Measurements from ENCODE around the gene DNAH3. TPM values are rescaled to one million over a fixed set of nuclear protein-coding genes. Genes with fewer than 3 reads are reported as not detected.
"Not testable (repeated sequence)": the region's sequence is repeated elsewhere in the genome, so short reads cannot be mapped to it uniquely, and the experiment has no call there.

Gene DNAH3
- total and polyA plus RNA-seq, 10 donors: 0.02 to 0.03 TPM; not detected in 8

DNA sequence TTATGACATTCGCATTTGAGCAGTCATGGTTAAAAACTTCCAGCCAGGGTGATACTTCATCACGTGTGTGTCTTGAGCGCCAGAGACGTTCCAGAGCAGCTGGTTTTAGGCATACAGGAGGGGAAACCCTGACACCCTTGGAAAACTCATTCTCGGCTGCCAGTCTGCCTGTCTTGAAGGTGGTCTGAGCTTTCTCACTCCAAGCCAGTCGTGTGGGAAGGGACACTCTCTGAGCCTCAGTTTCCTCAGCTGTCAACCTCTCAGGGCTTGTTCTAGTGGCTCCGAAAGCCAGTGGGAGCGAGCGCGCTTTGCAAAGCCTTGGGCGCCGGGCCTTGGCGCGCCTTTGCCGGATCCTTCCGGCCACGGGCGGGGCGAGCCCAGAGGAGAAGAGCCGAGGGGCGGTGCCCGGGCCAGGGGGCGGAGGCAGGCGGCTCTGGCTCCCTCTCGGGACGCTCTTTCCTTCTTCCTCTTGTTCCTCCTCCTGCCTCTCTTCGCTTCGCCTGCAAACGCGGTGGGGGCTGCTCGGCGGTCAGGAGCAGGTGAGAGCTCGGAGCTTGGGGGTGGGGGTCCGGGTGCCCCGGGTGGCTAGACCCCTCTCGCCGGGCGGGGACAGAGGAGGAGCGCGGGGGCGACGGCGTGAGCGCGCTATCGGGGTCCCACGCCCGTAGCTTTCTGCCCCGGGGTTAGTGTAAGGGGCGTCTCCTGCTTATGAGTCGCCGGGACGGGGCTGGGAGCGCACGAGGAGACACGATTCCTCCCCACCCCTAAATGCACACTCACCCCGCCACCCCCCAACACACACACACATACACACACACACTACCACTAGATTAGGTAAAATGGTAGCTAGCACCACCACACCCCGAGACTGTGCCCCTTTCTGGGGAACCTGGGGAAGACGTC, 7.8 kb upstream of the DNAH3 start, which contains the start of gene LDAF1:
Gene LDAF1, plus strand, starts transcription at position 467 of the 903 bp plus-strand sequence. CDS start 2,509 bp downstream, outside the sequence.
- peaks cover 0 to 26% (median 3%) of the 10 kb centered on the region in 6 donors for H3K36me3 ChIP-seq
- DNase-seq: peak; percentile 97
- peak within 1 kb of the TSS; percentile 6 to 85 (median 64) for H3K27ac ChIP-seq
- no peaks in the 10 kb centered on the region for H3K27me3 ChIP-seq (replicated peaks in 1 of 7)
- intact Hi-C loops (cut with DNase I; ENCODE audit: low total_unique reads): loop anchor here (10.0 kb wide), 2 partner anchors 146 to 1166 kb away; no protein-coding TSS in a partner anchor
- 1 to 3% (median 1%) methylated on average over 39 to 59 of the region's 59 CpGs for WGBS, 5 donors
- TF ChIP-seq POLR2A (IDR thresholded peaks at IDR 0.05) (no peak), POLR2AphosphoS5 (IDR thresholded peaks at IDR 0.05) (peak; percentile 60 to 84 (median 80))
- TF ChIP-seq, protein P1, sequence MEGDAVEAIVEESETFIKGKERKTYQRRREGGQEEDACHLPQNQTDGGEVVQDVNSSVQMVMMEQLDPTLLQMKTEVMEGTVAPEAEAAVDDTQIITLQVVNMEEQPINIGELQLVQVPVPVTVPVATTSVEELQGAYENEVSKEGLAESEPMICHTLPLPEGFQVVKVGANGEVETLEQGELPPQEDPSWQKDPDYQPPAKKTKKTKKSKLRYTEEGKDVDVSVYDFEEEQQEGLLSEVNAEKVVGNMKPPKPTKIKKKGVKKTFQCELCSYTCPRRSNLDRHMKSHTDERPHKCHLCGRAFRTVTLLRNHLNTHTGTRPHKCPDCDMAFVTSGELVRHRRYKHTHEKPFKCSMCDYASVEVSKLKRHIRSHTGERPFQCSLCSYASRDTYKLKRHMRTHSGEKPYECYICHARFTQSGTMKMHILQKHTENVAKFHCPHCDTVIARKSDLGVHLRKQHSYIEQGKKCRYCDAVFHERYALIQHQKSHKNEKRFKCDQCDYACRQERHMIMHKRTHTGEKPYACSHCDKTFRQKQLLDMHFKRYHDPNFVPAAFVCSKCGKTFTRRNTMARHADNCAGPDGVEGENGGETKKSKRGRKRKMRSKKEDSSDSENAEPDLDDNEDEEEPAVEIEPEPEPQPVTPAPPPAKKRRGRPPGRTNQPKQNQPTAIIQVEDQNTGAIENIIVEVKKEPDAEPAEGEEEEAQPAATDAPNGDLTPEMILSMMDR (IDR thresholded peaks at IDR 0.05 in 8 of 11, conservative IDR thresholded peaks at IDR 0.05 in 3 of 11): no peak
- H3K4me1 ChIP-seq: peaks cover 9 to 44% (median 28%) of the 10 kb centered on the region in 6 donors
- H3K4me3 ChIP-seq: peak within 1 kb of the TSS; percentile 70 to 97 (median 81)
- no peaks in the 10 kb centered on the region for H3K9me3 ChIP-seq

DNA sequence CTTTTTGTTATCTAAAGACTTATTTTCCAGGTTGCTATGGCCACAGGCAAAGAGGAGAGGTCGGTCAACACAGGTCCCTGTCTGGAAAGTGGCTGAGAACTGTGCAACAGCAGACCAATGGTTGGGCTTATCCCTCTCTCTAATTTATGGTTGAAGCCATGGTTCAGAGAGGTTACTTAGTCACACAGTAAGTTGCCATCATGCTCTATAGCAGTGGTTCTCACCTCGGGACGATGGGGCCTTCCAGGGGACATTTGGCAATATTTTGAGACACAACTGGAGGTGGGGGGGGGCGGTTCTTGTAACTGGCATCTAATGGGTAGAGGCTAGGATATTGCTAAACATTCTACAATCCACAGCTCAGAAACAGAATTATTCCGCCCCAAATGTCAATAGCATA, 7.0 kb upstream of the DNAH3 start:
- 50 to 81% (median 63%) methylated on average over 5 of the region's 5 CpGs for whole genome bisulfite sequencing, 5 donors
- no peaks in the 10 kb centered on the region for H3K9me3 ChIP-seq
- peaks cover 0 to 18% (median under 1%) of the 10 kb centered on the region in 6 donors for H3K36me3 ChIP-seq
- TF ChIP-seq POLR2A (IDR thresholded peaks at IDR 0.05) (no peak), POLR2AphosphoS5 (IDR thresholded peaks at IDR 0.05) (no peak)
- TF ChIP-seq, protein P1 (IDR thresholded peaks at IDR 0.05 in 8 of 11, conservative IDR thresholded peaks at IDR 0.05 in 3 of 11): no peak
- peaks cover 9 to 39% (median 28%) of the 10 kb centered on the region in 6 donors for H3K4me1 ChIP-seq
- H3K27me3 ChIP-seq (replicated peaks in 1 of 7): no peaks in the 10 kb centered on the region
- intact Hi-C loops (cut with DNase I; ENCODE audit: low total_unique reads): loop anchor here (10.0 kb wide), 2 partner anchors 147 to 1167 kb away; no protein-coding TSS in a partner anchor
- DNase-seq: no peak
- peak overlapping the region in 1 of 8 donors; percentile 97 for H3K4me3 ChIP-seq
- peak overlapping the region in 5 of 8 donors; percentile 52 to 85 (median 74) for H3K27ac ChIP-seq

DNA sequence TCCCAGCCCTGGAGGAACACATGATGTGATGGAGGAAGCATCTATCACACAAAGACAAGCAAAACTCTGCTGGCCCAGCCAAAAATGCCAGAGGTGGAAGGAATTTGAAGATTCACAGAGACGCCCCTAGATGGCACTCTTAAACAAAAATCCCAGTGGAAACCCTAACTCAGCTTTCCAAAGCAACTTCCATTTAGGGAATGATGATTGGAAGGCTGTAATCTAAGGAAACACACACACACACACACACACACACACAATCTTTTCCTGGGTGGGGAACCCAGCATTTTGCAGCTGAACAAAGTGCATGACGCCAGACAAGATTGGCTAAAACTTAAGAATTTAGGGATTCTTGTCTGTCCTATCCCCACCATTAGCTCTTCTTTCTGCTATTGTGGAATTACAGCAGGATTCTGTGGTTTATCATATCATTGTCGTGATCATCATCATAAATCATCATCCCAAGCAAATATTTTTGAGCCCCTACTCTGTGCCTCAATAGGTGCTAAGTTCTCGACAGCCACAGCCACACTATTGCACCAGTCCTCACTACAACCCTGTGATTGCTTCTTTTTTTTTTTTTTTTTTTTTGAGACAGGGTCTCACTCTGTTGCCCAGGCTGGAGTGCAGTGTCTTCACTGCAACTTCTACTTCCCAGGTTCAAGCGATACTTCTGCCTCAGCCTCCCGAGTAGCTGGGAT, 6.3 kb upstream of the DNAH3 start:
- Histone ChIP-seq H3K36me3 (peaks cover 0 to 11% (median 0%) of the 10 kb centered on the region in 6 donors), H3K4me1 (peaks cover 9 to 36% (median 26%) of the 10 kb centered on the region in 6 donors), H3K9me3 (no peaks in the 10 kb centered on the region), H3K27ac (no peak overlapping the region), H3K27me3 (replicated peaks in 1 of 7) (no peaks in the 10 kb centered on the region), H3K4me3 (no peak overlapping the region)
- DNase-seq: no peak
- intact Hi-C loops (cut with DNase I; ENCODE audit: low total_unique reads): loop anchor here (10.0 kb wide), 2 partner anchors 148 to 1168 kb away; no protein-coding TSS in a partner anchor
- TF ChIP-seq POLR2AphosphoS5 (IDR thresholded peaks at IDR 0.05): no peak
- TF ChIP-seq, protein P1 (IDR thresholded peaks at IDR 0.05 in 8 of 11, conservative IDR thresholded peaks at IDR 0.05 in 3 of 11): peak in 9 of 11 experiments; percentile 29 to 59 (median 47)
- 57 to 66% (median 60%) methylated on average over 6 of the region's 6 CpGs for whole genome bisulfite sequencing, 5 donors

DNA sequence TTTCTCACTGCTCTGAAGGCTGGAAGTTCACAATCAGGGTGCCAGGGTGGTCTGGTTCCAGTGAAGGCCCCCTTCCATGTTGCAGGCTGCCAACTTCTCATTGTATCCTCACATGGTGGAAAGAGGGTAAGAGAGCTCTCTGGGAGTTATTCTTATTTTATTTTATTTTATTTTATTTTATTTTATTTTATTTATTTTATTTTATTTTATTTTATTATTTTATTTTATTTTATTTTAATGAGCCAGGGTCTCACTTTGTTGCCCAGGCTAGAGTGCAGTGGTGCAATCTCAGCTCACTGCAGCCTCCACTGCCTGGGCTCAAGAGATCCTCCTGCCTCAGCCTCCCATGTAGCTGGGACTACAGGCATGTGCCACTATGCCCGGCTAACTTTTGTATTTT, 5.4 kb upstream of the DNAH3 start:
- intact Hi-C loops (cut with DNase I; ENCODE audit: low total_unique reads): loop anchor here (10.0 kb wide), 2 partner anchors 149 to 1169 kb away; no protein-coding TSS in a partner anchor
- peaks cover 9 to 36% (median 26%) of the 10 kb centered on the region in 6 donors for H3K4me1 ChIP-seq
- H3K4me3 ChIP-seq; H3K9me3 ChIP-seq; H3K36me3 ChIP-seq; DNase-seq; H3K27me3 ChIP-seq (replicated peaks in 1 of 7); H3K27ac ChIP-seq: not testable (repeated sequence)
- WGBS, 5 donors: 54 to 95% (median 80%) methylated on average over 1 of the region's 1 CpG

DNA sequence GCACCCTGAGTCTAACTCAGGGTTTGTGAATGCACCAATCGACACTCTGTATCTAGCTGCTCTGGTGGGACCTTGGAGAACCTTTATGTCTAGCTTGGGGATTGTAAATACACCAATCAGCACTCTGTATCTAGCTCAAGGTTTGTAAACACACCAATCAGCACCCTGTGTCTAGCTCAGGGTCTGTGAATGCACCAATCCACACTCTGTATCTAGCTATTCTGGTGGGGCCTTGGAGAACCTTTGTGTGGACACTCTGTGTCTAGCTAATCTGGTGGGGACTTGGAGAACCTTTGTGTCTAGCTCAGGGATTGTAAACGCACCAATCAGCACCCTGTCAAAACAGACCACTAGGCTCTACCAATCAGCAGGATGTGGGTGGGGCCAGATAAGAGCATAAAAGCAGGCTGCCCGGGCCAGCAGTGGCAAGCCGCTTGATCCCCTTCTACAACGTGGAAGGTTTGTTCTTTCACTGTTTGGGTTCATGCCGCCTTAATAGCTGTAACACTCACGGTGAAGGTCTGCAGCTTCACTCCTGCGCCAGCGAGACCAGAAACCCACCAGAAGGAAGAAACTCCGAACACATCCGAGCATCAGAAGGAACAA, 2.6 kb upstream of the DNAH3 start:
- not testable (repeated sequence) for DNase-seq, H3K9me3 ChIP-seq, H3K4me3 ChIP-seq, H3K36me3 ChIP-seq, H3K27ac ChIP-seq
- peaks cover 0 to 25% (median 0%) of the 10 kb centered on the region in 7 donors for H3K27me3 ChIP-seq (replicated peaks in 1 of 7)
- 90 to 93% (median 91%) methylated on average over 10 to 11 of the region's 11 CpGs for WGBS, 5 donors
- intact Hi-C loops (cut with DNase I; ENCODE audit: low total_unique reads): loop anchor here (10.0 kb wide), 2 partner anchors 152 to 1172 kb away; no protein-coding TSS in a partner anchor
- H3K4me1 ChIP-seq: peaks cover 6 to 19% (median 8%) of the 10 kb centered on the region in 6 donors

DNA sequence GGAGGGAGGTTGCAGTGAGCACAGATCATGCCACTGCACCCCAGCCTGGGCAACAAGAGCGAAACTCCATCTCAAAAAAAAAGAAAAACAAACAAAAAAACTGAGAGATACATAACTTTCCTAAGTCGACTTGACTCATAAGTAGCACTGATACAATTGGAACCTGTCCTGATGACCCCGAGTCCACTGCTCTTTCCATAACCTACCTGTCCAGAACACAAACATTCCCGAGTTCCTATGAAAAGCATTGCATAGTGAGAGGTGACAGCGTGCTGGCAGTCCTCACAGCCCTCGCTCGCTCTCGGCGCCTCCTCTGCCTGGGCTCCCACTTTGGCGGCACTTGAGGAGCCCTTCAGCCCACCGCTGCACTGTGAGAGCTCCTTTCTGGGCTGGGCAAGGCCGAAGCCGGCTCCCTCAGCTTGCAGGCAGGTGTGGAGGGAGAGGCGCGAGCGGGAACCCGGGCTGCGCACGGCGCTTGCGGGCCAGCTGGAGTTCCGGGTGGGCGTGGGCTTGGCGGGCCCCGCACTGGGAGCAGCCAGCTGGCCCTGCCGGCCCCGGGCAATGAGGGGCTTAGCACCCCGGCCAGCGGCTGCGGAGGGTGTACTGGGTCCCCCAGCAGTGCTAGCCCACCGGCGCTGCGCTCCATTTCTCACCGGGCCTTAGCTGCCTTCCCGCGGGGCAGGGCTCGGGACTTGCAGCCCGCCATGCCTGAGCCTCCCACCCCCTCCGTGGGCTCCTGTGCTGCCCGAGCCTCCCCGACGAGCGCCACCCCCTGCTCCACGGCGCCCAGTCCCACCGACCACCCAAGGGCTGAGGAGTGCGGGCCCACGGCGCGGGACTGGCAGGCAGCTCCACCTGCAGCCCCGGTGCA, 1.7 kb upstream of the DNAH3 start:
- not testable (repeated sequence) for H3K9me3 ChIP-seq, DNase-seq, H3K4me3 ChIP-seq, H3K27ac ChIP-seq, H3K36me3 ChIP-seq
- H3K27me3 ChIP-seq (replicated peaks in 1 of 7): peaks cover 0 to 25% (median 0%) of the 10 kb centered on the region in 7 donors
- intact Hi-C loops (cut with DNase I; ENCODE audit: low total_unique reads): loop anchor here (10.0 kb wide), 2 partner anchors 152 to 1172 kb away; no protein-coding TSS in a partner anchor
- 71 to 91% (median 87%) methylated on average over 20 to 51 of the region's 51 CpGs for WGBS, 5 donors
- H3K4me1 ChIP-seq: peaks cover 0 to 11% (median 0%) of the 10 kb centered on the region in 6 donors
